GM13976 (cell line): ENCODE data around the gene PACSIN2.

Experiments
- DNase-seq: peaks from one replicate; pipeline ENCODE4 v3.0.0; 2012; ENCODE audit warnings: low spot score
- in situ Hi-C: fragments of 300-500 bp; cut with MboI; formaldehyde crosslinking; loops from one replicate; pipeline ENCODE4 v1.12.0; 2022; ENCODE audit warnings: low sequenced_read_pairs, mixed read lengths, inconsistent platforms; ENCODE audit not compliant: unreplicated experiment
- TF ChIP-seq, protein P1 (sequence below): IDR thresholded peaks from 2 replicates; pipeline ENCODE4 v1.5.1; 2012; ENCODE audit warnings: borderline replicate concordance, mild to moderate bottlenecking; ENCODE audit not compliant: insufficient read depth; ENCODE audit errors: extremely low read depth, missing control alignments, control extremely low read depth

Gene PACSIN2

GRCh38 chr22:42908374-42908746 lies 106.6 kb downstream of the PACSIN2 start:
- in situ Hi-C loops: no loop called here
- no peak for DNase-seq
- TF ChIP-seq, protein P1, sequence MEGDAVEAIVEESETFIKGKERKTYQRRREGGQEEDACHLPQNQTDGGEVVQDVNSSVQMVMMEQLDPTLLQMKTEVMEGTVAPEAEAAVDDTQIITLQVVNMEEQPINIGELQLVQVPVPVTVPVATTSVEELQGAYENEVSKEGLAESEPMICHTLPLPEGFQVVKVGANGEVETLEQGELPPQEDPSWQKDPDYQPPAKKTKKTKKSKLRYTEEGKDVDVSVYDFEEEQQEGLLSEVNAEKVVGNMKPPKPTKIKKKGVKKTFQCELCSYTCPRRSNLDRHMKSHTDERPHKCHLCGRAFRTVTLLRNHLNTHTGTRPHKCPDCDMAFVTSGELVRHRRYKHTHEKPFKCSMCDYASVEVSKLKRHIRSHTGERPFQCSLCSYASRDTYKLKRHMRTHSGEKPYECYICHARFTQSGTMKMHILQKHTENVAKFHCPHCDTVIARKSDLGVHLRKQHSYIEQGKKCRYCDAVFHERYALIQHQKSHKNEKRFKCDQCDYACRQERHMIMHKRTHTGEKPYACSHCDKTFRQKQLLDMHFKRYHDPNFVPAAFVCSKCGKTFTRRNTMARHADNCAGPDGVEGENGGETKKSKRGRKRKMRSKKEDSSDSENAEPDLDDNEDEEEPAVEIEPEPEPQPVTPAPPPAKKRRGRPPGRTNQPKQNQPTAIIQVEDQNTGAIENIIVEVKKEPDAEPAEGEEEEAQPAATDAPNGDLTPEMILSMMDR: no peak

- DNase-seq: no peak
- in situ Hi-C loops: no loop called here
- TF ChIP-seq, protein P1: no peak
Observed at GRCh38 chr22:42907404-42908373, 107.3 kb downstream of the PACSIN2 start.

GRCh38 chr22:42906605-42907348 lies 108.2 kb downstream of the PACSIN2 start:
- DNase-seq: no peak
- TF ChIP-seq, protein P1: no peak
- in situ Hi-C loops: no loop called here

- in situ Hi-C loops: no loop called here
- DNase-seq: no peak
- TF ChIP-seq, protein P1: no peak
Observed at GRCh38 chr22:42905702-42906183, 109.2 kb downstream of the PACSIN2 start.

DNA sequence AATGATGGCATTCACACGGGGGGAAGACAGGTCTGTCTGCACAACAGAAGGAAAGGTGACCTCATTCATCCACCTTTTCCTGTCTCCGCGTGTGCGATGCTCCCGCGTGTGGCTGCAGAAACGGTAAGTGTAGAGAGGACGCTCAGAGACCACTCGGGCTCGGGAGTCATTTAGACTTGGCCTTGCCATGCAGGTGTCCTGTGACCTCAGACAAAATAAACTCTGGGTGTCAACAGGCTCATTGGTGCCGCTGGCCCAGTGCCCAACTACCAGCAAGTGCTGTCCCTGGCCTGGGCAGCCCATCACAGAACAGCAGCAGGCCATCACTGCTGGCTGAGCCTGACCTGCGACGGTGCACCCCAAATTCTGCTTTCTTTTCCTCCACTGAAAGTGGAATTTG lies 109.7 kb downstream of the PACSIN2 start:
- in situ Hi-C loops: no loop called here
- TF ChIP-seq, protein P1: no peak
- no peak for DNase-seq

DNA sequence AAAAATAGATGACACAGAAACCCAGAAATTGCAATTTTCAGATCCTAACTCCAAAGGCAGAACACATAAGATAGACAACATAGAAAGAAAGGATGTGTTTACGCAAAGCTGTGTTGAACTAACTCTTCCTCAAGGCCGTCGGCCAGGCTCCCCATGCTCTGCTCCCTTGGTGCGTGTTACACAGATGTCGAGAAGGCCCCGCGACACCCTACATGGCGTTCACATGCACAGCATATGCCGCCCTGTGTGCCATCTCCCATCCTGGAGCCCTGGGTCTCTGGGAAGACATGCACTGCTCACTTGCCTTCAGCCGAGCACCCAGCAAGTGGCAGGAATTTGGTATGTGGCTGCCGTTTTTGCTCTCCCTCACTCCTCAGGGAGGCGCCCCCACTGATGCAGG lies 110.9 kb downstream of the PACSIN2 start:
- no peak for DNase-seq
- in situ Hi-C loops: no loop called here
- TF ChIP-seq, protein P1: no peak
